ENCODE data around the gene RNF113B.

The RNF113B gene

GRCh38 chr13:98157188-98157587 is 19.9 kb downstream of the RNF113B start:
- no peak for TF ChIP-seq CTCF (IDR thresholded peaks at IDR 0.05)

- TF ChIP-seq CTCF (IDR thresholded peaks at IDR 0.05) = no peak
These were observed 20.8 kb downstream of the RNF113B start for GRCh38 chr13:98156259-98156658.

- TF ChIP-seq CTCF (IDR thresholded peaks at IDR 0.05) = no peak
These were observed 21.5 kb downstream of the RNF113B start for GRCh38 chr13:98155475-98156109.

- TF ChIP-seq CTCF (IDR thresholded peaks at IDR 0.05) = no peak
These were observed 26.1 kb downstream of the RNF113B start for GRCh38 chr13:98150832-98151479.

- no peak for TF ChIP-seq CTCF (IDR thresholded peaks at IDR 0.05)
These were observed 29.5 kb downstream of the RNF113B start for GRCh38 chr13:98147521-98147920.

GRCh38 chr13:98144801-98145350 is 32.2 kb downstream of the RNF113B start:
- TF ChIP-seq CTCF (IDR thresholded peaks at IDR 0.05) = no peak

- TF ChIP-seq CTCF (IDR thresholded peaks at IDR 0.05) = no peak
These were observed 32.9 kb downstream of the RNF113B start for GRCh38 chr13:98144027-98144741.

Data from LNCAP (cell line).